ENCODE measurements around the gene INTS1.

The INTS1 gene

DNA sequence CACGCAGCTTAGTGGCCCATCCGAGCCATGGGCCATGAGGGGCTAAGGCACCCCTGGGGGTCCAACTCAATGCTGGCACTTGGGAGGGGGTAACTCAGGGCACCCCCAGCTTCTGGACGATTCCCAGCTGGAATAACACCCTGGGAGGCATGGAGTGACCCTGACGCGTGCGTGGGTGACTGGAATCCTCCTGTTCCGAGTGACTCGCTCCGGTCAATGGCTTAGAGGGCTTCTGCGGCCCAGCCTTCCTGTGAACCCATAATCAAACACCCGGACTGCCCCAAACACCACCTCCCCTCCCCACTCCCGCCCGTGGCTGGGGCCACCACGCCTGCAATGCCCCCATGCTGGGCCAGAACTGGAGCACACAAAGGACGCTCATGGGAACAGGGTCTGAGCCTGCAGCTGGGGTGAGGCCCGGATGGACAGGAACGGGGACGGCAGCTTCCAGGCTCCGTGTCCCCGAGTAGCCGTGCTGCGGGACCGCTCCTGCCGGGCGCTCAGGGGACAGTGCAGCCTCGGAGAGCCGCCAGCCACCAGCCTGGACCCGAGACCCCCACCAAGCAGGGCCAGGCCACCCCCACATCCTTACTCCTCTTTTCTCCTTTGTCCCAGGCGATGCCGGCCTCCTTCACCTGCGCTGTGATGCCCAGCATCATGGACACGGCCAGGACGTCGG lies 8.5 kb downstream of the INTS1 start:
- no peak for DNase-seq (ENCODE audit: extremely low spot score)
- TF ChIP-seq FOXM1 (IDR thresholded peaks at IDR 0.05; ENCODE audit: borderline replicate concordance) (no peak), CTBP1 (IDR thresholded peaks at IDR 0.05; ENCODE audit: borderline replicate concordance) (no peak), TARDBP (IDR thresholded peaks at IDR 0.05) (no peak), ARNT (IDR thresholded peaks at IDR 0.05) (no peak), NFRKB (IDR thresholded peaks at IDR 0.05) (no peak), SP1 (IDR thresholded peaks at IDR 0.05) (no peak), FOXA1 (IDR thresholded peaks at IDR 0.05) (no peak), SUZ12 (IDR thresholded peaks at IDR 0.05) (no peak), ELF4 (IDR thresholded peaks at IDR 0.05) (no peak), L3MBTL2 (conservative IDR thresholded peaks at IDR 0.05) (no peak), HDGF (IDR thresholded peaks at IDR 0.05; ENCODE audit: borderline replicate concordance) (no peak), ZNF384 (IDR thresholded peaks at IDR 0.05) (no peak), LEF1 (IDR thresholded peaks at IDR 0.05; ENCODE audit: borderline replicate concordance) (no peak), BHLHE40 (IDR thresholded peaks at IDR 0.05; ENCODE audit: borderline replicate concordance) (no peak), FOXK2 (IDR thresholded peaks at IDR 0.05) (no peak)
- TF ChIP-seq, protein P1, sequence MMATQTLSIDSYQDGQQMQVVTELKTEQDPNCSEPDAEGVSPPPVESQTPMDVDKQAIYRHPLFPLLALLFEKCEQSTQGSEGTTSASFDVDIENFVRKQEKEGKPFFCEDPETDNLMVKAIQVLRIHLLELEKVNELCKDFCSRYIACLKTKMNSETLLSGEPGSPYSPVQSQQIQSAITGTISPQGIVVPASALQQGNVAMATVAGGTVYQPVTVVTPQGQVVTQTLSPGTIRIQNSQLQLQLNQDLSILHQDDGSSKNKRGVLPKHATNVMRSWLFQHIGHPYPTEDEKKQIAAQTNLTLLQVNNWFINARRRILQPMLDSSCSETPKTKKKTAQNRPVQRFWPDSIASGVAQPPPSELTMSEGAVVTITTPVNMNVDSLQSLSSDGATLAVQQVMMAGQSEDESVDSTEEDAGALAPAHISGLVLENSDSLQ (IDR thresholded peaks at IDR 0.05): no peak
- POLR2A ChIA-PET: no interaction called here
- CTCF ChIA-PET: no interaction called here

- TF ChIP-seq LEF1 (IDR thresholded peaks at IDR 0.05; ENCODE audit: borderline replicate concordance) (no peak), BHLHE40 (IDR thresholded peaks at IDR 0.05; ENCODE audit: borderline replicate concordance) (no peak), FOXK2 (IDR thresholded peaks at IDR 0.05) (no peak), FOXA1 (IDR thresholded peaks at IDR 0.05) (no peak), CTBP1 (IDR thresholded peaks at IDR 0.05; ENCODE audit: borderline replicate concordance) (no peak), ARNT (IDR thresholded peaks at IDR 0.05) (no peak)
- CTCF ChIA-PET: no interaction called here
- POLR2A ChIA-PET: no interaction called here
- DNase-seq (ENCODE audit: extremely low spot score): no peak
These were observed 9.2 kb downstream of the INTS1 start for GRCh38 chr7:1494866-1495563.

DNA sequence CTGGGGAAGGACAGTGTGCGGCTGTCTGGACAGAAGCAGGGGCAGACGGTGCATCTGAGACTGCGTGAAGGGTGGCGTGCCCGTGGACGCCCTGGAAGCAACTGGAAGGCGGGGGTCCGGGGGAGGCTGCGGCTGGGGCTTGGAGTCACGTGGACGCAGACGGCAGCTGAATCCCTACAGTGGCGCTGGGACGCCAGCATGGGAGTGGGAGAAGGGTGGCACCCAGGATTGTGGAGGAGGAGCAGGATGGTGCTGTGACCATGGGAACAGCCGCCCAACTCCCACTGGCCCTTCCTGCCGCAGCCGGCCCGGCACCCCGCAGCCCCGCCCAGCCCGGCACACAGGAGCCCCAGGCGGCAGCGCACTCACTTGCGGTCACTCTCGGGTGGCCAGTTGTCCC lies 9.7 kb downstream of the INTS1 start:
- TF ChIP-seq FOXA1 (IDR thresholded peaks at IDR 0.05) (no peak), SUZ12 (IDR thresholded peaks at IDR 0.05) (no peak), L3MBTL2 (conservative IDR thresholded peaks at IDR 0.05) (no peak), ARNT (IDR thresholded peaks at IDR 0.05) (no peak), LEF1 (IDR thresholded peaks at IDR 0.05; ENCODE audit: borderline replicate concordance) (no peak), TARDBP (IDR thresholded peaks at IDR 0.05) (no peak), NFRKB (IDR thresholded peaks at IDR 0.05) (no peak), ZNF384 (IDR thresholded peaks at IDR 0.05) (no peak), BHLHE40 (IDR thresholded peaks at IDR 0.05; ENCODE audit: borderline replicate concordance) (no peak), FOXK2 (IDR thresholded peaks at IDR 0.05) (no peak)
- TF ChIP-seq, protein P1 (IDR thresholded peaks at IDR 0.05): no peak
- POLR2A ChIA-PET: no interaction called here
- CTCF ChIA-PET: no interaction called here
- DNase-seq (ENCODE audit: extremely low spot score): no peak

DNA sequence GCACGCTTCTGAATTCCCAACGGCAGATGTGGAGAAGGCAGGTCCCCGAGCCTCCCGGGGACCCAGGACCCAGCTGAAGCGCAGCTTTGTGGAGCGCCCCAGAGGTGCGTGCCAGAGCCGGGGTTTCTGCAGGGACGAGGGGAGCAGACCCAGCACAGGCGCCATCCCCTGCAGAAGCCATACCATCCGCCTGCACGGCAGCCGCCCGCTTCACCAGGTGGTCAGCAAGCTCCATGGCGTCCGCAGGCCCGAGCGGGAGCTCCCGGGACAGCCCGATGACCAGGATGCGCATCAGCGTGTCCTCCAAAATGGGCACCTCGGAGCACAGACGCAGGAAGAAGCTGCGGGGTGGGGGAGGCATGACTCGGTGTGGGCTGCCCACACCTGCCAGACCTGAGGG lies 10.6 kb downstream of the INTS1 start:
- ChIA-PET POLR2A (no interaction called here), CTCF (no interaction called here)
- no peak for DNase-seq (ENCODE audit: extremely low spot score)
- TF ChIP-seq CTBP1 (IDR thresholded peaks at IDR 0.05; ENCODE audit: borderline replicate concordance): no peak
- no peak for TF ChIP-seq TARDBP (IDR thresholded peaks at IDR 0.05)
- TF ChIP-seq FOXA1 (IDR thresholded peaks at IDR 0.05): no peak
- no peak for TF ChIP-seq ELF4 (IDR thresholded peaks at IDR 0.05)
- no peak for TF ChIP-seq BHLHE40 (IDR thresholded peaks at IDR 0.05; ENCODE audit: borderline replicate concordance)
- TF ChIP-seq SUZ12 (IDR thresholded peaks at IDR 0.05): no peak
- TF ChIP-seq SP1 (IDR thresholded peaks at IDR 0.05): no peak
- TF ChIP-seq HDGF (IDR thresholded peaks at IDR 0.05; ENCODE audit: borderline replicate concordance): no peak
- TF ChIP-seq ZNF384 (IDR thresholded peaks at IDR 0.05): no peak
- no peak for TF ChIP-seq ARNT (IDR thresholded peaks at IDR 0.05)
- no peak for TF ChIP-seq FOXM1 (IDR thresholded peaks at IDR 0.05; ENCODE audit: borderline replicate concordance)

DNA sequence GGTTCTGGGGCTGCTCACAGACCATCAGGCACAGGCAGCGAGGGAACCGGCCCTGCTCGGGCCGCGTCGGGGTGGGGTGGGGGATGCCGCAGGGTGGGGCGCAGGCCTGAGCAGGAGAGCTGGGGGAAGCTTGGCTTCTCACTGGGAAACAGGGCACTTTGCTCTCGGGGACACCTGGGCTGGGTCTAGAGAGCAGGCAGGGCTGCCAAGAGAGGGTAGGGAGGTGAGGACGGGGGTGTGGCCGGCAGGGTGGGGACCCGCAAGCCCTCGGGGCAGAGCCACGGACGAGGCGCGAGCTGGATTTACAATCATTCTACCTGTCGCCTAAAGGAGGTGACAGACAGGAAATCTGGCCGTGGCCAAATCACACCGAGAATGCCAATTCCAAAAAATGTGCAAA lies 11.1 kb downstream of the INTS1 start:
- CTCF ChIA-PET: no interaction called here

More for the DNA sequence above, 11.1 kb downstream of the INTS1 start:
- TF ChIP-seq HDGF (IDR thresholded peaks at IDR 0.05; ENCODE audit: borderline replicate concordance): no peak
- TF ChIP-seq, protein P1 (IDR thresholded peaks at IDR 0.05): no peak
- TF ChIP-seq FOXK2 (IDR thresholded peaks at IDR 0.05): no peak
- TF ChIP-seq SUZ12 (IDR thresholded peaks at IDR 0.05): no peak
- no peak for TF ChIP-seq ARNT (IDR thresholded peaks at IDR 0.05)
- TF ChIP-seq L3MBTL2 (conservative IDR thresholded peaks at IDR 0.05): no peak
- TF ChIP-seq FOXA1 (IDR thresholded peaks at IDR 0.05): no peak
- no peak for TF ChIP-seq NFRKB (IDR thresholded peaks at IDR 0.05)
- no peak for TF ChIP-seq ELF4 (IDR thresholded peaks at IDR 0.05)
- TF ChIP-seq BHLHE40 (IDR thresholded peaks at IDR 0.05; ENCODE audit: borderline replicate concordance): no peak
- no peak for TF ChIP-seq SP1 (IDR thresholded peaks at IDR 0.05)
- TF ChIP-seq ZNF384 (IDR thresholded peaks at IDR 0.05): no peak
- TF ChIP-seq LEF1 (IDR thresholded peaks at IDR 0.05; ENCODE audit: borderline replicate concordance): no peak
- TF ChIP-seq TARDBP (IDR thresholded peaks at IDR 0.05): no peak
- TF ChIP-seq CTBP1 (IDR thresholded peaks at IDR 0.05; ENCODE audit: borderline replicate concordance): no peak
- no peak for TF ChIP-seq FOXM1 (IDR thresholded peaks at IDR 0.05; ENCODE audit: borderline replicate concordance)
- DNase-seq (ENCODE audit: extremely low spot score): no peak
- POLR2A ChIA-PET: no interaction called here
